IPS-15b (cell line): ENCODE results near the gene GNB3.

ENCODE experiments used
- H3K27me3 ChIP-seq: one replicate; pipeline ENCODE4 v1.6.1; 2013; ENCODE audit warnings: low read length; ENCODE audit not compliant: control insufficient read depth, insufficient read depth
- H3K36me3 ChIP-seq: one replicate; pipeline ENCODE4 v1.6.1; 2013; ENCODE audit warnings: low read length; ENCODE audit not compliant: control insufficient read depth, insufficient read depth
- H3K4me1 ChIP-seq: one replicate; pipeline ENCODE4 v1.6.1; 2013; ENCODE audit warnings: mild to moderate bottlenecking, low read length; ENCODE audit not compliant: control insufficient read depth, insufficient read depth
- H3K4me3 ChIP-seq: one replicate; pipeline ENCODE4 v1.5.1; 2013; ENCODE audit warnings: low read depth, low read length
- H3K9ac ChIP-seq: one replicate; pipeline ENCODE4 v1.6.1; 2013; ENCODE audit warnings: low read depth, mild to moderate bottlenecking, low read length
- H3K9me3 ChIP-seq: one replicate; pipeline ENCODE4 v1.6.1; 2013; ENCODE audit warnings: mild to moderate bottlenecking, low read length; ENCODE audit not compliant: control insufficient read depth, insufficient read depth

The GNB3 gene

GRCh38 chr12:6840761-6841515 is at the start of gene GNB3:
GNB3 (plus strand) TSS chr12:6840925; CDS start chr12:6841288, 363 bp downstream.
- Histone ChIP-seq H3K27me3 (no peaks in the 10 kb centered on the region), H3K36me3 (peaks cover 62% of the 10 kb centered on the region), H3K4me3 (no peak within 1 kb of the TSS), H3K4me1 (no peaks in the 10 kb centered on the region), H3K9me3 (no peaks in the 10 kb centered on the region), H3K9ac (no peak within 1 kb of the TSS)

GRCh38 chr12:6791931-6792520 is 48.7 kb upstream of the GNB3 start:
- H3K9me3 ChIP-seq, result no peaks in the 10 kb centered on the region
- peaks cover 11% of the 10 kb centered on the region for H3K4me1 ChIP-seq
- H3K27me3 ChIP-seq, result peaks cover 2% of the 10 kb centered on the region
- no peak overlapping the region for H3K4me3 ChIP-seq
- H3K36me3 ChIP-seq, result no peaks in the 10 kb centered on the region
- H3K9ac ChIP-seq, result no peak overlapping the region

GRCh38 chr12:6792522-6793201 is 48.1 kb upstream of the GNB3 start:
- no peak overlapping the region for H3K9ac ChIP-seq
- H3K9me3 ChIP-seq, result no peaks in the 10 kb centered on the region

GRCh38 chr12:6795088-6795487 is 45.6 kb upstream of the GNB3 start:
- Histone ChIP-seq H3K27me3 (peaks cover 2% of the 10 kb centered on the region), H3K9ac (no peak overlapping the region), H3K4me1 (no peaks in the 10 kb centered on the region), H3K9me3 (no peaks in the 10 kb centered on the region), H3K4me3 (no peak overlapping the region), H3K36me3 (no peaks in the 10 kb centered on the region)

More at GRCh38 chr12:6792522-6793201, 48.1 kb upstream of the GNB3 start:
- Histone ChIP-seq H3K4me3 (no peak overlapping the region), H3K36me3 (no peaks in the 10 kb centered on the region), H3K27me3 (peaks cover 2% of the 10 kb centered on the region), H3K4me1 (peaks cover 7% of the 10 kb centered on the region)

GRCh38 chr12:6796576-6796975 is 44.1 kb upstream of the GNB3 start:
- H3K27me3 ChIP-seq, result peaks cover 2% of the 10 kb centered on the region
- no peaks in the 10 kb centered on the region for H3K9me3 ChIP-seq
- H3K4me3 ChIP-seq, result no peak overlapping the region
- H3K36me3 ChIP-seq, result no peaks in the 10 kb centered on the region
- H3K9ac ChIP-seq, result no peak overlapping the region
- no peaks in the 10 kb centered on the region for H3K4me1 ChIP-seq

GRCh38 chr12:6799147-6799546 is 41.6 kb upstream of the GNB3 start:
- no peaks in the 10 kb centered on the region for H3K9me3 ChIP-seq
- no peak overlapping the region for H3K4me3 ChIP-seq
- H3K9ac ChIP-seq, result no peak overlapping the region
- H3K4me1 ChIP-seq, result no peaks in the 10 kb centered on the region
- H3K27me3 ChIP-seq, result no peaks in the 10 kb centered on the region
- H3K36me3 ChIP-seq, result no peaks in the 10 kb centered on the region

- no peak overlapping the region for H3K4me3 ChIP-seq
- no peak overlapping the region for H3K9ac ChIP-seq
- no peaks in the 10 kb centered on the region for H3K9me3 ChIP-seq
- peaks cover 11% of the 10 kb centered on the region for H3K4me1 ChIP-seq
- H3K36me3 ChIP-seq, result no peaks in the 10 kb centered on the region
- no peaks in the 10 kb centered on the region for H3K27me3 ChIP-seq
These were observed 33.6 kb upstream of the GNB3 start for GRCh38 chr12:6807170-6807569.

GRCh38 chr12:6809056-6809455 is 31.7 kb upstream of the GNB3 start:
- Histone ChIP-seq H3K9ac (no peak overlapping the region), H3K4me1 (peaks cover 11% of the 10 kb centered on the region), H3K36me3 (no peaks in the 10 kb centered on the region), H3K4me3 (no peak overlapping the region), H3K9me3 (no peaks in the 10 kb centered on the region), H3K27me3 (no peaks in the 10 kb centered on the region)

- H3K27me3 ChIP-seq, result no peaks in the 10 kb centered on the region
- H3K4me1 ChIP-seq, result peaks cover 11% of the 10 kb centered on the region
- no peak overlapping the region for H3K9ac ChIP-seq
- H3K4me3 ChIP-seq, result no peak overlapping the region
- no peaks in the 10 kb centered on the region for H3K9me3 ChIP-seq
- no peaks in the 10 kb centered on the region for H3K36me3 ChIP-seq
These were observed 30.0 kb upstream of the GNB3 start for GRCh38 chr12:6810758-6811157.

- no peak overlapping the region for H3K9ac ChIP-seq
- no peaks in the 10 kb centered on the region for H3K36me3 ChIP-seq
- no peaks in the 10 kb centered on the region for H3K27me3 ChIP-seq
- H3K4me3 ChIP-seq, result no peak overlapping the region
- H3K9me3 ChIP-seq, result no peaks in the 10 kb centered on the region
- peaks cover 11% of the 10 kb centered on the region for H3K4me1 ChIP-seq
These were observed 27.4 kb upstream of the GNB3 start for GRCh38 chr12:6813363-6813762.

GRCh38 chr12:6816598-6816997 is 24.1 kb upstream of the GNB3 start:
- H3K9ac ChIP-seq, result no peak overlapping the region
- no peaks in the 10 kb centered on the region for H3K36me3 ChIP-seq
- no peaks in the 10 kb centered on the region for H3K9me3 ChIP-seq
- no peak overlapping the region for H3K4me3 ChIP-seq
- peaks cover 16% of the 10 kb centered on the region for H3K4me1 ChIP-seq
- peaks cover 15% of the 10 kb centered on the region for H3K27me3 ChIP-seq

- no peaks in the 10 kb centered on the region for H3K9me3 ChIP-seq
- peaks cover 16% of the 10 kb centered on the region for H3K4me1 ChIP-seq
- no peak overlapping the region for H3K4me3 ChIP-seq
- H3K36me3 ChIP-seq, result no peaks in the 10 kb centered on the region
- H3K27me3 ChIP-seq, result peaks cover 17% of the 10 kb centered on the region
- H3K9ac ChIP-seq, result no peak overlapping the region
These were observed 23.6 kb upstream of the GNB3 start for GRCh38 chr12:6817098-6817497.
